ENCODE measurements around the gene CGN.

CGN gene

GRCh38 chr1:151547119-151547899 is 36.1 kb downstream of the CGN start:
- DNase-seq (ENCODE audit: low spot score): peak; percentile 7

- no peak for DNase-seq (ENCODE audit: low spot score)
These were observed 36.7 kb downstream of the CGN start for GRCh38 chr1:151547900-151548230.

DNA sequence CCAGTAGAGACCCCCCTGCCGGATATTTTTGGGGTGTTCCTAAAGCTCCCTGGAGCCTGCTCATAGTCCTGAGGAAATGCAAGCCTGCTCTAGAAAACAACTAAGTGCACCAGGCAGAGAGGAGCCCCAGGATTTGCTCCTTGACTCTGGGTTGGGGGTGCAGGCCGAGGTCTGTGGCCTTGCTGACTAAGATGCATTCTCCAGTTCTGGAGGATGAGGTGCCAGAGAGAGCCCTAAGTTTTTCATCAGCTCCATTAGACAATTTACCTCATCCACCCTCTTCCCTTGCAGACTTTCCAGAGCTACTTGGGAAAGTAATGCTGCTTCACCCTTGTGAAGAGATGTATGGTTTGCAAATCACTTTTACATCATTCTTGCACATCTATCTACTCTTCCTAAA is 38.0 kb downstream of the CGN start:
- DNase-seq (ENCODE audit: low spot score): no peak

- DNase-seq (ENCODE audit: low spot score): no peak
These were observed 42.5 kb downstream of the CGN start for GRCh38 chr1:151553659-151554058.

- DNase-seq (ENCODE audit: low spot score): no peak
These were observed 44.9 kb downstream of the CGN start for GRCh38 chr1:151556052-151556451.

- DNase-seq (ENCODE audit: low spot score): no peak
These were observed 51.5 kb downstream of the CGN start for GRCh38 chr1:151562661-151563060.

GRCh38 chr1:151563376-151563775 is 52.2 kb downstream of the CGN start:
- DNase-seq (ENCODE audit: low spot score): no peak

DNA sequence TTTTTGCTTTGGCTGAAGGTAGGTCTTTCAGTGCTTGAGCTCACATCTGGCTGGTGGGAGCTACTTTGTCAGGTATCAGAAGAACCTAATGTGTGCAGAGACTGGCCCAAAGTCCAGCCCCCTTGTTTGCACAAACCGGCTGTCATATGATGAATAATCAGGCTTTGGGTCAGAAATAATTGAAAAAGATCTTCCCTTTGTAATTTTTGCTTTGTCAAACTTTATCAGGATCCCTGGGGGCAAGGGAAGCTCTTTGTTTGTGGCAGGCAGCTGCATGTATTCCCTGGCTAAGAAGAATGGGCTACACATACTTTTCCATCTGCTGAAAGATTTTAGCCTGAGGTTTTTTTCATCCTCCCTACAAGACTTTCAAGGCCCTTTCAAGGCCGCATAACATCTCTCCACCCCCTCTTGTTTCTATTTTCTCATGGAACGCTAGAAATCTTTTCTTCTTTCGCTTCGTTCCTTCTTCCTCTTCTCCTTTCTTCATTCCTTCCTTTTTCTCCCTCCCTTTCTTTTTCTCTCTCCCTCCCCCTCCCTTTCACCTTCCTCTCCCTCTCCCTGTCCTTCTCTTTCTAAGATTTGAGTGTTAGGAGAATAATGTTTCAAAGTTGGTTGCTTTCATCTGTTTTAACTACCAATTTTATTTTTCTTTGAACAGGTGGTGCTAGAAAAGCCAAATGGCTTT is 54.5 kb downstream of the CGN start:
- DNase-seq (ENCODE audit: low spot score): no peak

GRCh38 chr1:151568626-151569088 is 57.5 kb downstream of the CGN start:
- peak; percentile 64 for DNase-seq (ENCODE audit: low spot score)

DNA sequence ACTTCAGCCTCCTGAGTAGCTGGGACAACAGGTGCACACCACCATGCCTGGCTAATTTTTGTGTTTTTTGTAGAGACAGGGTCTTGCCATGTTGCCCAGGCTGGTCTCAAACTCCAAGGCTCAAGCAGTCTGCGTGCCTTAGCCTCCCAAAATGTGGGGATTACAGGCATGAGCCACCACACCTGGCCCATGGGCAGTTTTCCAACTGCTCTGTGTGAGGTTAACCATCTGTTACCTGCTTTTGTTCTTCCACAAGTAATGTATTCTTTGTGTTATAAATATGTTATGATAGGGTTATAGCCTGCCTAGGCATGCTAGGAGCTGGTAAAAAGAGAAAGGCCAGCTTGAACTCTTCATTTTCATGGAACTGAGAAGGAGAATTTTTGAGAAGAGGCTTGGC is 59.6 kb downstream of the CGN start:
- no peak for DNase-seq (ENCODE audit: low spot score)

- DNase-seq (ENCODE audit: low spot score): peak; percentile 91
These were observed 63.7 kb downstream of the CGN start for GRCh38 chr1:151574575-151575529.

DNA sequence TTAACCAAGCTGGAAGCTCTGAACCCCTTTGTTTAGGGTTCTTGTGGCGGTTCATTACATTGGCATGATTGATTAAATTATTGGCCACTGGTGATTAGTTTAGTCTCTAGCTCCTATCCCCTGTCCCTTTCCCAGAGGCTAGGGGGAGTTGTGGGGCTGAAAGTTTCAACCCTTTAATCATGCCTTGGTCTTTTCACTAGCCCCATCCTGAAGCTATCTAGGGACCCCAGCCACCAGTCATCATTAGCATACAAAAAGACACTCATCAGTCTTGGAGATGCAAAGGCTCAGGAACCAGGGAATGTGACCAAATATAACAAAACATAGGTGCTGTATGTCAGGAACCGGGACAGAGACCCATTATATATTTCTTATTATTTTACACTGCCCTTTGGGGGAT is 66.0 kb downstream of the CGN start:
- no peak for DNase-seq (ENCODE audit: low spot score)

GRCh38 chr1:151578941-151579340 is 67.8 kb downstream of the CGN start:
- DNase-seq (ENCODE audit: low spot score): no peak

- no peak for DNase-seq (ENCODE audit: low spot score)
These were observed 68.4 kb downstream of the CGN start for GRCh38 chr1:151579436-151580225.

GRCh38 chr1:151581451-151581850 is 70.3 kb downstream of the CGN start:
- no peak for DNase-seq (ENCODE audit: low spot score)

- DNase-seq (ENCODE audit: low spot score): no peak
These were observed 70.7 kb downstream of the CGN start for GRCh38 chr1:151581921-151582320.

DNA sequence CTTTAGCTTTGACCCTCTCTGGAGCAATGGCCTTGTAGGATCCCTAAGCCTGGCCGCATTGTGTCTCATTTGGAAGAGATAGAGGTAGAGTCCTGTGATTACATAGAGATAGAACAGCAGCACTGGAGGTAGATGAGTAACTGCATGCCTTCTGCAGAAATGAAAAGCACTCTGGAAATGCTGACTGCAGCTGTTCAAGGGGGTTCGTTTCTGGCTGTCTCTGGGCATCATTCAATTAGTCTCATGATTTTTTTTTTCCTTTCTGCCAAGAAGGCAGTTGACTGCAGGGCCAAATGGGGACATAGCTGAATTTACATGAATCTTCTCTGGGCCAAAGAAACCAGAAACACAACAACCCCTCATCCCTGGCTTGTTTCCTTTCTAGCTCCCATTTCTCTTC is 72.6 kb downstream of the CGN start:
- no peak for DNase-seq (ENCODE audit: low spot score)

DNA sequence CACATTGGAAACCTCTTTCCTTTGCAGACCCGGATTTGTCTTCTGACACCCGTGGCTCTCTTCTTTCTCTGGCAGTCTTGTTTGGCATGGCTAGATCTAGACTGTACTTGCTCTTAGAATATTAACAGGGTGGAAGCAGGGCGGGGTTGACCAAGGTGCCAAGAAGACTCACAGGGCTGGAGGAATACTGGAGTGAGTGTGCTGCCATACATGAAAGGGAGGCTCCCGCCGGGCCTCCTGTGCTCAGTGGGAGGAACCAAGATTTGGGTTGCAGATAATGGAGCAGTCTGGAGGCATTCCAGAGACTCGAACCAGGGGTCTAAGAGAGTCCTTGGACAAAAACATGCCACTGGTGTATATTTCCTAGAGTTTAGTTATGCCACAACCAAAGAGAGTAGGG is 73.1 kb downstream of the CGN start:
- peak; percentile 72 for DNase-seq (ENCODE audit: low spot score)

GRCh38 chr1:151584780-151585179 is 73.6 kb downstream of the CGN start:
- DNase-seq (ENCODE audit: low spot score): no peak

DNA sequence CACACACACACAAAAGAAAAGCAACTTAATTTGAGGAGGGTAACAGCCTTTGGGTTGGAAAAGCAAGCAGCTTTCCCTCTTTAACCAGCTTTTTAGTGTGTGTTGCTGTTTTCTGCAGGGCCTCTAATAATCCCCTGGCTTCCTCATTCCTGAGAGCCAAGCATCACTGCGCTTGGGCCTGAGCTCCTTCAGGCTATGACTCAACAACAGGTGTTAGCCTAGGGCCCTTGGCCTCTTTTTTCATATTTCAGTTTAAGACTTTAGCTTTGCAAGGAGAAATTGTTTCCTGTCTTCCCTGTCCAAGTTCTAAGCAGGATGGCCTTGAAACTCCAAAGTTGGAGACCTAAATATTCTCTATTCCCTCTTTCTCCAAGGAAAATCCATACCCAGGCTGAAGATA is 74.4 kb downstream of the CGN start:
- no peak for DNase-seq (ENCODE audit: low spot score)
